Right cardiac atrium (tissue), 5 donors: ENCODE data around the gene THSD4. TPM values are rescaled to one million over a fixed set of nuclear protein-coding genes. Genes with fewer than 3 reads are reported as not detected.

Experiments
- ATAC-seq, 2 donors: fragments of 200-7000 bp; cut with Tn5 transposase; one replicate each; pipeline versions ENCODE4 v1.8.0 to v1.9.1; 2020; ENCODE audit warnings: moderate library complexity in 2 of 2, mild to moderate bottlenecking in 1 of 2
- DNase-seq, 3 donors: peaks; one replicate each; pipeline ENCODE4 v3.0.0-alpha.2; 2020
- H3K27ac ChIP-seq: one replicate; pipeline ENCODE4 v1.5.1; 2013; ENCODE audit warnings: mild to moderate bottlenecking, low read length, control low read depth, moderate library complexity
- H3K27me3 ChIP-seq: one replicate; pipeline ENCODE4 v1.6.1; 2013; ENCODE audit not compliant: control insufficient read depth, insufficient read depth
- H3K4me1 ChIP-seq: one replicate; pipeline ENCODE4 v1.6.1; 2013; ENCODE audit warnings: low read length; ENCODE audit not compliant: control insufficient read depth, insufficient read depth
- H3K4me3 ChIP-seq: one replicate; pipeline ENCODE4 v1.5.1; 2013; ENCODE audit warnings: low read length, control low read depth
- H3K9me3 ChIP-seq: one replicate; pipeline ENCODE4 v1.6.1; 2013; ENCODE audit warnings: low read length; ENCODE audit not compliant: control insufficient read depth
- WGBS: extraction: QIAGEN DNeasy Blood & Tissue Kit; methylation state at CpG from one replicate; pipeline ENCODE4 v1.1.7; 2013; 5-methylcytosine and 5-hydroxymethylcytosine counted together
- intact Hi-C, 4 donors: fragments of 100-400 bp; cut with DNase I; formaldehyde crosslinking; loops; one replicate each; pipeline versions ENCODE4 v1.11.0 to v1.14.0; 2022 to 2023
- polyA plus RNA-seq: library from polyadenylated mRNA; stranded (reverse); fragments of 200-250 nt; gene quantifications from one replicate; pipeline ENCODE4 v1.2.3, GENCODE V29; 2013
- total RNA-seq, 4 donors: library from RNA; stranded (reverse); fragmentation: NEBNext Ultra II Directional; extraction: Animal tissue kit (Norgen Biotek cat#: 25700); gene quantifications; one replicate each; pipeline ENCODE4 v1.2.1, GENCODE V29; 2021
- donor health status: healthy with polysubstance abuse.
- donor health status: DM: no; HTN: yes; CAD: no.
- donor health status: DM: no; HTN: no; CAD: no.
- donor health status: DM: no; HTN: yes; CAD: no; lungs with severe emphysema.
- donor health status: DM: yes; HTN: yes; CAD: no.

The THSD4 gene
- total and polyA plus RNA-seq, 5 donors = 40.5 to 93.8 (median 67.3) TPM

- ATAC-seq = peak; percentile 48 to 79
- no peak for DNase-seq
- peaks cover 11% of the 10 kb centered on the region for H3K4me1 ChIP-seq
Measured at GRCh38 chr15:71136159-71136783, 21.0 kb downstream of the THSD4 start.

GRCh38 chr15:71136793-71137518 lies 21.7 kb downstream of the THSD4 start:
- H3K27me3 ChIP-seq = no peaks in the 10 kb centered on the region
- intact Hi-C loops = no loop called here
- H3K9me3 ChIP-seq = no peaks in the 10 kb centered on the region
- WGBS = 65% methylated on average over 11 of the region's 11 CpGs
- peaks cover 11% of the 10 kb centered on the region for H3K4me1 ChIP-seq
- H3K4me3 ChIP-seq = no peak overlapping the region
- ATAC-seq (peak; percentile 44 to 49), DNase-seq (peak in 2 of 3 donors; percentile 65 to 77)
- no peak overlapping the region for H3K27ac ChIP-seq

More at GRCh38 chr15:71136159-71136783, 21.0 kb downstream of the THSD4 start:
- Histone ChIP-seq H3K9me3 (no peaks in the 10 kb centered on the region), H3K4me3 (no peak overlapping the region), H3K27me3 (no peaks in the 10 kb centered on the region), H3K27ac (peak overlapping the region; percentile 43)
- intact Hi-C loops = no loop called here
- 64% methylated on average over 13 of the region's 13 CpGs for WGBS

DNA sequence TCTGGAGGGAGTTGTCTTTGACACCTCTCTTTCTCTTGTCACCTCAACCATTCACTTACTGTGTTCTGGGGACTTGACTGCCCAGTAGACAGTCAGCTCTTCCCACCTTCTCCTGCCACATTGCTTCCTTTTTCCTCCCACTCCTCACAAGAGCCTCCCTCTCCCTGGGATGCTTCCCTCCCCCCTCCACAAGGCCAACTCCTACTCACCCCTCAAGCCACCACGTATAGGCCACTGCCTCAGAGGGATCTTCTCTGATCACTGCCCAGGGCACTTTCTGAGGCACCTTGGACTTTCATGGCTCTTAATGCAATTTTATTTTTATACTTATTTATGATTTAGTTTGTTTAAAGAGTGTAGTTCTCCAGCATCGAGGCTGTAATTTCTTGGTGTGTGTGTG lies 23.2 kb downstream of the THSD4 start:
- Histone ChIP-seq H3K4me1 (peaks cover 8% of the 10 kb centered on the region), H3K27me3 (no peaks in the 10 kb centered on the region), H3K9me3 (no peaks in the 10 kb centered on the region), H3K27ac (no peak overlapping the region), H3K4me3 (no peak overlapping the region)
- intact Hi-C loops = no loop called here
- 83% methylated on average over 2 of the region's 2 CpGs for WGBS
- no peak for DNase-seq
- ATAC-seq = no peak

DNA sequence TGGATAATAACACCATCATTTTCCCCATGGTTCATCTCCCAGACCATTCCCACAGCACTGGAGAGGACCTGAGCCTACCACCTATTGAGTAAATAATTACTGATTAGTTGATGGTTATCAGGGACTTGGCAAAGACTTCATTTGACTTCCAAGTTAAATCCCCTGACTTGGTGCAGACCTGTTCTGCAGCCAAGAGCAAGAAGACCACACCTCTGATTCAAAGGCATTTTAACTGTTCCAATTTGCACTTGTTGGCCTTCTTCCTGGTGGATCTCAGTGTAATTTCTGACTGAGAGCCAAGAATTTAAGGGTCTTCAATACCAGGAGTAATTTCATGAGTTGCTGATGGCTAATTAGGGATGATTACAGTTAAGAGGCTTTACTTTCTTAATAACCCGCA lies 24.0 kb downstream of the THSD4 start:
- intact Hi-C loops = no loop called here

DNA sequence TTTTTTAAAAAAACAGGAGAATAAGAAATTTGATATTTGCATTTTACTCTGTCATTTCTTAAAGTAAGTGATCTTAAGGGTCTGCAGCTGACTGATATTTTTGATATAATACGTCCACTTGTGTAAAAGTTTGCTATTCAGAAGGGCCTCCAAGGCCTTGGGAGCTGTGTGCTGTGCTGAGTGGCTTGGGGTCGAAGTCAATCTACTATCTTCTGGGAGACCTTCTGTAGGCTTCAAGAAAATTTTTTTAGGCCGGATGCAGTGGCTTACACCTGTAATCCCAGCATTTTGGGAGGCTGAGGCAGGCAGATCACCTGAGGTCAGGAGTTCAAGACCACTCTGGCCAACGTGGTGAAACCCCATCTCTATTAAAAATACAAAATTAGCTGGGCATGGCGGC lies 26.3 kb downstream of the THSD4 start:
- H3K4me1 ChIP-seq = peaks cover 7% of the 10 kb centered on the region
- no peaks in the 10 kb centered on the region for H3K9me3 ChIP-seq
- DNase-seq (no peak), ATAC-seq (no peak)
- H3K27me3 ChIP-seq = no peaks in the 10 kb centered on the region
- no peak overlapping the region for H3K4me3 ChIP-seq
- WGBS = 88% methylated on average over 5 of the region's 5 CpGs
- intact Hi-C loops = no loop called here
- H3K27ac ChIP-seq = no peak overlapping the region

More for the DNA sequence above, 24.0 kb downstream of the THSD4 start:
- Histone ChIP-seq H3K4me3 (no peak overlapping the region), H3K4me1 (peaks cover 11% of the 10 kb centered on the region), H3K27me3 (no peaks in the 10 kb centered on the region), H3K27ac (peak overlapping the region; percentile 43), H3K9me3 (no peaks in the 10 kb centered on the region)
- ATAC-seq (no peak), DNase-seq (no peak)
- WGBS = 74% methylated on average over 1 of the region's 1 CpG

GRCh38 chr15:71142780-71143179 lies 27.5 kb downstream of the THSD4 start:
- Histone ChIP-seq H3K9me3 (no peaks in the 10 kb centered on the region), H3K4me3 (no peak overlapping the region), H3K27ac (no peak overlapping the region), H3K27me3 (no peaks in the 10 kb centered on the region), H3K4me1 (peaks cover 10% of the 10 kb centered on the region)
- intact Hi-C loops = no loop called here
- DNase-seq = no peak
- ATAC-seq = no peak
- 83% methylated on average over 3 of the region's 3 CpGs for WGBS

DNA sequence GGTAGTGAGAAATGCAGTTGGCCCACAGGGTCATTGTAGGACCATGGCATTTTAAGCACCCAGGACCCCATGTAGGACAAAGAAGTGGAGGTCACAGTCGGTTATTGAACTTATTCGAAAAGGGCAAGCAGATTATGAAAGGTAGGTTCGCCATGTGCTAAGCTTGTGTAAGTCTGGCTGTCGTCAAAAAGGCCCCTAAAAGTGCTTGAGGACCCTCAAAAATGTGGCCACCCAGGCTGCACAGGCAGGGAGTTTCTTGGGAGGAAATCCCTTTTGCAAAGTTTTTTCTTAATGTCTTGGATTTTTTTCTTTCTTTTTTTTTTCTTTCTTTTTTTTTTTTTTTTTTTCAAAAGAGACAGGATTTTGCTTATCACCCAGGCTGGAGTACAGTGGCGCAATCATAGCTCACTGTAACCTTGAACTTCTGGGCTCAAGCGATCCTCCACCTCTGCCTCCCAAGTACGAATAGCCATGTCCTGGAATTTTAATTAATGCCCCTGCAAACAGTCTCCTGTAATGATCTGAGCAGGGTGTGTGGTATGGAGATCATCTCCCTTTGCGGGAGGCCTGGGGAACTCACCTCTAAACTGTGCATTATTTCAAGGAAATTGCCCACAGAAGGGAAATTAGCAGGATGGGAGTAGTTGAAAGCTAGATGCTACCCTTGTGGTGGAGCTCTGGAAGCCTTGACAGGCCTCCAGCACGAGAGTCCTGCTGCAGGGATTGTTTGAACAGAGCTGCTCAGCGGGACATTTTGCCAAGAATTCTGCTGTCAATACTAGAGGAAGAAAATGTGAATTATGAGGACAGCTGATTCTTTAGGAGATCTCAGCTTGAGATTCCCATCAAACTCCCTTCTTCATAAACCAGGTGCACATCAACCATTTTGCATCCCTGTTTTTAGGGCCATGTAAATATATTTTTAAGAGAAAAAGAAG lies 28.4 kb downstream of the THSD4 start:
- peak overlapping the region; percentile 77 for H3K27ac ChIP-seq

DNA sequence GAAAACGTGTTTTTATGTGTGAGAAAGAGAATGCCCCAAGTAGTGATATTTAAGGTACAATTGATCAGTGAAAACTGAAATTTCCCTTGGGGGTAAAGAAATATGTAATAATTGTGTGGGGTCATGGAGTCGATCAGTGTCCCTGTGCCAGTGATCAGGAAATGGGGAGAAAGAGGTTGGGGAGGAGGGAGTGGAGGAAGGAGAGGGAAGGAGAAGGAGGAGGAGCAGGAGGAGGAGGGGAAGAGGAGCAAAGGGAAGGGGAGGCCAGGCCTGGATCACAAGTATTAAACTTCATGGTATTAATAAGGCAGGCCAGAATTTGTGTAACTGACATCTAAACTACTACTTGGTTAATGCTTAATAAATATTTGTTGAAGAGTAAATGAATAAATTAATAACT lies 30.4 kb downstream of the THSD4 start:
- H3K4me1 ChIP-seq = peaks cover 6% of the 10 kb centered on the region
- no peak overlapping the region for H3K27ac ChIP-seq
- DNase-seq (no peak), ATAC-seq (no peak)
- 77% methylated on average over 2 of the region's 2 CpGs for WGBS
- intact Hi-C loops = no loop called here
- H3K9me3 ChIP-seq = no peaks in the 10 kb centered on the region
- H3K27me3 ChIP-seq = no peaks in the 10 kb centered on the region
- no peak overlapping the region for H3K4me3 ChIP-seq

More for the DNA sequence above, 28.4 kb downstream of the THSD4 start:
- 69% methylated on average over 10 of the region's 10 CpGs for WGBS
- no peak for DNase-seq
- ATAC-seq = no peak
- intact Hi-C loops = no loop called here
- H3K9me3 ChIP-seq = no peaks in the 10 kb centered on the region
- peaks cover 10% of the 10 kb centered on the region for H3K4me1 ChIP-seq
- no peak overlapping the region for H3K4me3 ChIP-seq
- no peaks in the 10 kb centered on the region for H3K27me3 ChIP-seq

GRCh38 chr15:71146580-71146982 lies 31.3 kb downstream of the THSD4 start:
- 69% methylated on average over 4 of the region's 4 CpGs for WGBS
- no peak overlapping the region for H3K4me3 ChIP-seq
- H3K27ac ChIP-seq = peak overlapping the region; percentile 3
- DNase-seq (no peak), ATAC-seq (no peak)
- intact Hi-C loops = no loop called here
- no peaks in the 10 kb centered on the region for H3K9me3 ChIP-seq
- no peaks in the 10 kb centered on the region for H3K27me3 ChIP-seq
- peaks cover 6% of the 10 kb centered on the region for H3K4me1 ChIP-seq

GRCh38 chr15:71148048-71148447 lies 32.8 kb downstream of the THSD4 start:
- 51% methylated on average over 6 of the region's 6 CpGs for WGBS
- no peaks in the 10 kb centered on the region for H3K27me3 ChIP-seq
- DNase-seq = no peak
- H3K27ac ChIP-seq = peak overlapping the region; percentile 68
- intact Hi-C loops = no loop called here
- no peaks in the 10 kb centered on the region for H3K9me3 ChIP-seq
- H3K4me3 ChIP-seq = no peak overlapping the region
- peak; percentile 53 to 67 for ATAC-seq
- peaks cover 6% of the 10 kb centered on the region for H3K4me1 ChIP-seq
